ENCODE results near the gene AKAP14. TPM values are rescaled to one million over a fixed set of nuclear protein-coding genes. Genes with fewer than 3 reads are reported as not detected.
"Not testable (repeated sequence)": the region's sequence is repeated elsewhere in the genome, so short reads cannot be mapped to it uniquely, and the experiment has no call there.

The AKAP14 gene
- total and polyA plus RNA-seq, 8 donors: 0.81 to 4.8 (median 3.2) TPM; not detected in 1

- ATAC-seq (peak; percentile 70), DNase-seq (no peak)
- Histone ChIP-seq H3K36me3 (no peaks in the 10 kb centered on the region), H3K9me3 (no peaks in the 10 kb centered on the region), H3K27me3 (no peaks in the 10 kb centered on the region), H3K27ac (peak overlapping the region in 1 of 2 donors; percentile 23), H3K4me3 (no peak overlapping the region), H3K4me1 (no peaks in the 10 kb centered on the region)
- intact Hi-C loops (cut with DNase I): no loop called here
- no peak for TF ChIP-seq CTCF (IDR thresholded peaks at IDR 0.05)
These were observed 3.4 kb downstream of the AKAP14 start for GRCh38 chrX:119899125-119899524.

GRCh38 chrX:119900976-119901375 lies 5.3 kb downstream of the AKAP14 start:
- intact Hi-C loops (cut with DNase I): no loop called here
- ATAC-seq (no peak), DNase-seq (no peak)
- Histone ChIP-seq H3K4me3 (no peak overlapping the region), H3K36me3 (no peaks in the 10 kb centered on the region), H3K27ac (no peak overlapping the region), H3K9me3 (no peaks in the 10 kb centered on the region), H3K4me1 (no peaks in the 10 kb centered on the region), H3K27me3 (no peaks in the 10 kb centered on the region)
- TF ChIP-seq CTCF (IDR thresholded peaks at IDR 0.05): no peak

GRCh38 chrX:119916310-119916709 lies 20.6 kb downstream of the AKAP14 start:
- no peaks in the 10 kb centered on the region for H3K27me3 ChIP-seq
- H3K4me3 ChIP-seq: no peak overlapping the region
- H3K9me3 ChIP-seq: no peaks in the 10 kb centered on the region
- no peaks in the 10 kb centered on the region for H3K4me1 ChIP-seq
- no peak overlapping the region for H3K27ac ChIP-seq
- intact Hi-C loops (cut with DNase I): no loop called here
- ATAC-seq (no peak), DNase-seq (no peak)
- no peaks in the 10 kb centered on the region for H3K36me3 ChIP-seq
- TF ChIP-seq CTCF (IDR thresholded peaks at IDR 0.05): no peak

- H3K36me3 ChIP-seq: peaks cover 0 to 3% of the 10 kb centered on the region in 2 donors
- H3K9me3 ChIP-seq: no peaks in the 10 kb centered on the region
- TF ChIP-seq CTCF (IDR thresholded peaks at IDR 0.05): no peak
- DNase-seq (no peak), ATAC-seq (no peak)
- intact Hi-C loops (cut with DNase I): no loop called here
- no peaks in the 10 kb centered on the region for H3K27me3 ChIP-seq
- H3K4me1 ChIP-seq: no peaks in the 10 kb centered on the region
- no peak overlapping the region for H3K27ac ChIP-seq
- H3K4me3 ChIP-seq: no peak overlapping the region
These were observed 22.2 kb downstream of the AKAP14 start for GRCh38 chrX:119917877-119918276.

- no peaks in the 10 kb centered on the region for H3K27me3 ChIP-seq
- peaks cover 0 to 17% of the 10 kb centered on the region in 2 donors for H3K36me3 ChIP-seq
- H3K9me3 ChIP-seq: no peaks in the 10 kb centered on the region
- no peak for DNase-seq
- no peak overlapping the region for H3K4me3 ChIP-seq
- no peak overlapping the region for H3K27ac ChIP-seq
- intact Hi-C loops (cut with DNase I): no loop called here
- no peak for TF ChIP-seq CTCF (IDR thresholded peaks at IDR 0.05)
- no peak for ATAC-seq
- no peaks in the 10 kb centered on the region for H3K4me1 ChIP-seq
These were observed 24.3 kb downstream of the AKAP14 start for GRCh38 chrX:119919835-119920585.

- peaks cover 0 to 36% of the 10 kb centered on the region in 2 donors for H3K36me3 ChIP-seq
- H3K4me1 ChIP-seq; ATAC-seq; intact Hi-C loops (cut with DNase I); H3K27ac ChIP-seq; DNase-seq; H3K9me3 ChIP-seq; H3K4me3 ChIP-seq; H3K27me3 ChIP-seq: not testable (repeated sequence)
These were observed 26.7 kb downstream of the AKAP14 start for GRCh38 chrX:119922391-119922790.

Data from left lung (tissue), 10 donors.